ENCODE data around the gene TULP1. TPM values are rescaled to one million over a fixed set of nuclear protein-coding genes. Genes with fewer than 3 reads are reported as not detected.

Gene TULP1
- total RNA-seq, 3 donors from 2014 or later: not detected

- peaks cover 3% of the 10 kb centered on the region for H3K36me3 ChIP-seq (ENCODE audit: low read depth)
- ATAC-seq: no peak
- peaks cover 16% of the 10 kb centered on the region for H3K4me1 ChIP-seq (ENCODE audit: low read depth)
- no peaks in the 10 kb centered on the region for H3K9me3 ChIP-seq
- no peak for DNase-seq
- no peak overlapping the region for H3K4me3 ChIP-seq
- TF ChIP-seq CTCF (IDR thresholded peaks at IDR 0.05): no peak
- intact Hi-C loops (cut with DNase I, micrococcal nuclease): no loop called here
These were observed 38.9 kb downstream of the TULP1 start for GRCh38 chr6:35473850-35474130.

GRCh38 chr6:35473075-35473849 lies 39.4 kb downstream of the TULP1 start:
- H3K9me3 ChIP-seq: no peaks in the 10 kb centered on the region
- peaks cover 3% of the 10 kb centered on the region for H3K36me3 ChIP-seq (ENCODE audit: low read depth)
- TF ChIP-seq CTCF (IDR thresholded peaks at IDR 0.05): no peak
- ATAC-seq (no peak), DNase-seq (peak in 1 of 3 donors; percentile 26)
- H3K4me3 ChIP-seq: no peak overlapping the region
- intact Hi-C loops (cut with DNase I, micrococcal nuclease): no loop called here
- H3K4me1 ChIP-seq (ENCODE audit: low read depth): peaks cover 16% of the 10 kb centered on the region

- no peak overlapping the region for H3K4me3 ChIP-seq
- H3K9me3 ChIP-seq: no peaks in the 10 kb centered on the region
- DNase-seq (no peak), ATAC-seq (no peak)
- TF ChIP-seq CTCF (IDR thresholded peaks at IDR 0.05): no peak
- intact Hi-C loops (cut with DNase I, micrococcal nuclease): no loop called here
- peaks cover 20% of the 10 kb centered on the region for H3K4me1 ChIP-seq (ENCODE audit: low read depth)
- H3K36me3 ChIP-seq (ENCODE audit: low read depth): peaks cover 3% of the 10 kb centered on the region
These were observed 40.8 kb downstream of the TULP1 start for GRCh38 chr6:35471836-35472345.

GRCh38 chr6:35470663-35471120 lies 42.0 kb downstream of the TULP1 start:
- intact Hi-C loops (cut with DNase I, micrococcal nuclease): no loop called here
- no peak for ATAC-seq
- Histone ChIP-seq H3K4me1 (ENCODE audit: low read depth) (peaks cover 20% of the 10 kb centered on the region), H3K4me3 (no peak overlapping the region), H3K36me3 (ENCODE audit: low read depth) (peaks cover 3% of the 10 kb centered on the region), H3K9me3 (no peaks in the 10 kb centered on the region)
- no peak for DNase-seq
- no peak for TF ChIP-seq CTCF (IDR thresholded peaks at IDR 0.05)

GRCh38 chr6:35469751-35470662 lies 42.7 kb downstream of the TULP1 start:
- peaks cover 3% of the 10 kb centered on the region for H3K36me3 ChIP-seq (ENCODE audit: low read depth)
- intact Hi-C loops (cut with DNase I, micrococcal nuclease): no loop called here
- no peak for TF ChIP-seq CTCF (IDR thresholded peaks at IDR 0.05)
- ATAC-seq (no peak), DNase-seq (peak in 1 of 3 donors; percentile 50)
- H3K4me3 ChIP-seq: no peak overlapping the region
- H3K9me3 ChIP-seq: no peaks in the 10 kb centered on the region
- peaks cover 20% of the 10 kb centered on the region for H3K4me1 ChIP-seq (ENCODE audit: low read depth)

Data from mucosa of descending colon (tissue), 3 donors.